Natural killer cell (primary cell): ENCODE measurements around the gene MYO1E. TPM values are rescaled to one million over a fixed set of nuclear protein-coding genes. Genes with fewer than 3 reads are reported as not detected.

Source experiments
- ATAC-seq, 3 donors: fragments of 150-1000 bp in 2 of 3; fragments of 200-7000 bp in 1 of 3; cut with Tn5 transposase; 1 replicate in 1 of 3; 2 replicates in 2 of 3; pipeline ENCODE4 v1.10.0; 2021; ENCODE audit warnings: mild to moderate bottlenecking in 2 of 3, moderate library complexity in 2 of 3
- DNase-seq, 2 donors: peaks; one replicate each; pipeline versions ENCODE4 v3.0.0 to v3.0.0-alpha.2; 2013 to 2021; ENCODE audit warnings: mixed read lengths in 1 of 2
- H3K27ac ChIP-seq: one replicate; pipeline ENCODE4 v1.5.1; 2013; ENCODE audit warnings: mild to moderate bottlenecking, low read length
- H3K27me3 ChIP-seq: one replicate; pipeline ENCODE4 v1.6.1; 2013; ENCODE audit warnings: low read length; ENCODE audit not compliant: control insufficient read depth, insufficient read depth
- H3K36me3 ChIP-seq: one replicate; pipeline ENCODE4 v1.6.1; 2013; ENCODE audit warnings: low read length; ENCODE audit not compliant: control insufficient read depth, insufficient read depth
- H3K4me1 ChIP-seq: one replicate; pipeline ENCODE4 v1.6.1; 2013; ENCODE audit warnings: low read length; ENCODE audit not compliant: control insufficient read depth, insufficient read depth
- H3K4me3 ChIP-seq: one replicate; pipeline ENCODE4 v1.5.1; 2013; ENCODE audit warnings: low read length
- H3K9me3 ChIP-seq: one replicate; pipeline ENCODE4 v1.6.1; 2013; ENCODE audit warnings: low read length; ENCODE audit not compliant: control insufficient read depth, insufficient read depth
- H3K27ac Mint-ChIP-seq, 2 donors: one replicate each; pipeline ENCODE4 v1.8.0; 2022; ENCODE audit warnings: mild to moderate bottlenecking in 2 of 2, mixed read lengths in 2 of 2, moderate library complexity in 1 of 2
- H3K27me3 Mint-ChIP-seq, 2 donors: one replicate each; pipeline ENCODE4 v1.8.0; 2022; ENCODE audit warnings: low read depth in 2 of 2, mixed read lengths in 2 of 2
- H3K36me3 Mint-ChIP-seq: one replicate; pipeline ENCODE4 v1.8.0; 2022; ENCODE audit warnings: mixed read lengths
- H3K4me1 Mint-ChIP-seq, 2 donors: one replicate each; pipeline ENCODE4 v1.8.0; 2022; ENCODE audit warnings: mixed read lengths in 2 of 2
- H3K4me3 Mint-ChIP-seq: one replicate; pipeline ENCODE4 v1.8.0; 2022; ENCODE audit warnings: mild to moderate bottlenecking, moderate library complexity, mixed read lengths
- H3K9me3 Mint-ChIP-seq, 2 donors: one replicate each; pipeline ENCODE4 v1.8.0; 2022; ENCODE audit warnings: mixed read lengths in 2 of 2
- CTCF ChIP-seq: fragments of 200-600 bp; IDR thresholded peaks from one replicate; pipeline ENCODE4 v1.8.0; 2022; ENCODE audit warnings: antibody characterized with exemption
- WGBS: methylation state at CpG from one replicate; pipeline ENCODE4 v1.1.7; 2013; ENCODE audit warnings: missing lambda C conversion rate; ENCODE audit not compliant: insufficient coverage; 5-methylcytosine and 5-hydroxymethylcytosine counted together
- intact Hi-C: fragments of 100-400 bp; cut with micrococcal nuclease; formaldehyde crosslinking; loops from one replicate; pipeline ENCODE4 v1.14.2; 2022
- total RNA-seq, 4 donors: library from RNA; stranded (reverse); fragments of 120-200 nt in 1 of 4; gene quantifications; one replicate each; pipeline versions ENCODE4 v1.2.3 to v1.2.4, GENCODE V29; 2013 to 2022

Gene MYO1E
- total RNA-seq, 3 donors from 2014 or later (not counting 1 experiment from before 2014, with no cell fraction given), result 16.1 to 39.4 (median 22.7) TPM

GRCh38 chr15:59237119-59237855 is 135.4 kb downstream of the MYO1E start:
- intact Hi-C loops, result no loop called here
- H3K4me3 ChIP-seq, result no peak overlapping the region
- no peak for TF ChIP-seq CTCF
- H3K4me1 ChIP-seq, result no peaks in the 10 kb centered on the region
- no peak for DNase-seq
- Mint-ChIP-seq H3K4me1 (peaks cover 5 to 6% of the 10 kb centered on the region in 2 donors), H3K4me3 (no peak overlapping the region), H3K36me3 (no peaks in the 10 kb centered on the region), H3K27me3 (peaks cover 0 to 2% of the 10 kb centered on the region in 2 donors), H3K9me3 (no peaks in the 10 kb centered on the region), H3K27ac (no peak overlapping the region)
- no peak for ATAC-seq
- 85% methylated on average over 7 of the region's 8 CpGs for WGBS
- no peaks in the 10 kb centered on the region for H3K27me3 ChIP-seq
- H3K9me3 ChIP-seq, result no peaks in the 10 kb centered on the region
- H3K27ac ChIP-seq, result no peak overlapping the region
- H3K36me3 ChIP-seq, result no peaks in the 10 kb centered on the region

GRCh38 chr15:59236394-59236793 is 136.3 kb downstream of the MYO1E start:
- H3K27ac ChIP-seq, result no peak overlapping the region
- Mint-ChIP-seq H3K27ac (no peak overlapping the region), H3K9me3 (no peaks in the 10 kb centered on the region), H3K4me3 (no peak overlapping the region), H3K4me1 (peaks cover 5 to 6% of the 10 kb centered on the region in 2 donors), H3K27me3 (peaks cover 0 to 2% of the 10 kb centered on the region in 2 donors), H3K36me3 (no peaks in the 10 kb centered on the region)
- no peak for DNase-seq
- no peaks in the 10 kb centered on the region for H3K4me1 ChIP-seq
- intact Hi-C loops, result no loop called here
- 100% methylated on average over 1 of the region's 1 CpG for WGBS
- H3K4me3 ChIP-seq, result no peak overlapping the region
- TF ChIP-seq CTCF, result no peak
- H3K36me3 ChIP-seq, result no peaks in the 10 kb centered on the region
- no peaks in the 10 kb centered on the region for H3K27me3 ChIP-seq
- no peaks in the 10 kb centered on the region for H3K9me3 ChIP-seq
- ATAC-seq, result no peak

GRCh38 chr15:59232476-59232875 is 140.2 kb downstream of the MYO1E start:
- Histone ChIP-seq H3K4me3 (no peak overlapping the region), H3K36me3 (no peaks in the 10 kb centered on the region), H3K9me3 (no peaks in the 10 kb centered on the region), H3K27me3 (no peaks in the 10 kb centered on the region), H3K27ac (no peak overlapping the region), H3K4me1 (no peaks in the 10 kb centered on the region)
- DNase-seq, result no peak
- peaks cover 4 to 8% of the 10 kb centered on the region in 2 donors for H3K4me1 Mint-ChIP-seq
- ATAC-seq, result no peak
- no peak for TF ChIP-seq CTCF
- intact Hi-C loops, result no loop called here
- no peaks in the 10 kb centered on the region for H3K9me3 Mint-ChIP-seq
- H3K27me3 Mint-ChIP-seq, result no peaks in the 10 kb centered on the region
- no peaks in the 10 kb centered on the region for H3K36me3 Mint-ChIP-seq
- H3K27ac Mint-ChIP-seq, result no peak overlapping the region
- WGBS, result 60% methylated on average over 1 of the region's 1 CpG
- H3K4me3 Mint-ChIP-seq, result no peak overlapping the region
